HG02840 (cell line): Measurements from ENCODE around the gene MTG1.

Experiments
- ATAC-seq: cut with Tn5 transposase; IDR thresholded peaks from one replicate; pipeline ENCODE4 v1.9.1; 2021; ENCODE audit warnings: mild to moderate bottlenecking, moderate library complexity, moderate number of reproducible peaks; ENCODE audit not compliant: unreplicated experiment, low FRiP score

The MTG1 gene

GRCh38 chr10:133394064-133394663 is at the start of gene MTG1:
MTG1 (plus strand) TSS chr10:133394157; CDS start chr10:133394221, 64 bp downstream.
- peak; percentile 65 for ATAC-seq

GRCh38 chr10:133344236-133344635 is 49.7 kb upstream of the MTG1 start:
- no peak for ATAC-seq

- ATAC-seq = no peak
Measured at GRCh38 chr10:133346413-133346812, 47.5 kb upstream of the MTG1 start.

GRCh38 chr10:133347710-133348517 is 46.0 kb upstream of the MTG1 start:
- ATAC-seq = no peak

DNA sequence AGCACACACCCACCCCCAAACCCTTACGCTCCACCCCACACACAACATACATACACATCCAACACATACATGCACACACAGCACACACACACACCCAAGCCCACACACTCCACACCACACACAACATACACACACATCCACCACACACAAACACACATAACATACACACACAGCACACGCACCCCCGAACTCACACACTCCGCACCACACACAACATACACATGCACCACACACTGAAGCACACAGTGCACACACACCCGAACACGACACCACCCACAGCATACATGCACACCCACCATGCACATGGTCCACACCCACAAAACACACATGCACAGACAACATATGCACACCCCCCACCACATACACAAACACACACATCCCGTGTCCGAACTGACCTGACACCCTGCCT is 44.8 kb upstream of the MTG1 start:
- no peak for ATAC-seq

DNA sequence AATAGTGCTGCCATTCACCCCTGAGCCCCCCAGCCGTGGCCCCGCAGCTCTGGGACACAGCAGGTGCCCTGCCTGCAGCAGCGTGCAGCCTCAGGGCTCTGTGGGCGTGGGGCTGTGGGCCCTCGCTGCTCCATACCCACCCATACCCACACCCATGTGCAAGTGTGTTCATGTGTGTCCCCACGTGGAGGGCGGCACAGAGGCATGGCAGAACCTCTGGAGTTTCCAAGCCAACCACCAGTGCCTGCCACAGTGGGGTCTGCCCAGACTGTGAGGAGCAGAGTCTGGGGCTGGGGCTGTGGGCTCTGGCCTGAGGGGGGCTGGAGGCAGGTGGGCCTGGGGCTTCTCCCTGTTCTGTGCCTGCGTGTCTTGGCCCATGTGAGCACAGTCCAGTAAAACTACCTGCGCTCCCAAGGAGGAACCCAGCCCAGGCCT is 44.4 kb upstream of the MTG1 start:
- no peak for ATAC-seq

GRCh38 chr10:133350283-133350949 is 43.5 kb upstream of the MTG1 start:
- no peak for ATAC-seq

DNA sequence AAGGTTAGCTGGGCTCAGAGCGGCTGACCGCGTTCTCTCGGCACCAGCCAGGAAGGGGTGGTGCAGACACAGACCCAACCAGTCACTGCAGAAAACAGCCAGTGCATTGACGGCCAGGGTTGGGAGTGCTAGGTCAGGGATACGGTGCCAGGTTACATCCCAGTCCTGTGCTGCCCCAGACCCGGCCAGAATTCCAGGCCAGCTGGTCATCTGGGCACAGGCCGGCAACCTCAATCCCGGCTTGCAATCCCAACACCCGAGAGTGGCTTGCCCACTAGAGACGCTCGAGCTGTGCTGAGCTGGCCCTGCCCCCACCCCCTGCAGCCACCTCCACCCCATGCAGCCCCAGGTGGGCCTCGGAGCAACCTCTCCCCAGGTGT is 43.0 kb upstream of the MTG1 start:
- ATAC-seq = no peak

GRCh38 chr10:133351408-133352318 is 42.3 kb upstream of the MTG1 start:
- no peak for ATAC-seq

GRCh38 chr10:133353202-133353959 is 40.6 kb upstream of the MTG1 start:
- no peak for ATAC-seq

GRCh38 chr10:133353988-133354605 is 39.9 kb upstream of the MTG1 start:
- no peak for ATAC-seq

GRCh38 chr10:133354672-133355240 is 39.2 kb upstream of the MTG1 start:
- no peak for ATAC-seq

GRCh38 chr10:133355266-133355665 is 38.7 kb upstream of the MTG1 start:
- no peak for ATAC-seq

- ATAC-seq = no peak
Measured at GRCh38 chr10:133355991-133356390, 38.0 kb upstream of the MTG1 start.

DNA sequence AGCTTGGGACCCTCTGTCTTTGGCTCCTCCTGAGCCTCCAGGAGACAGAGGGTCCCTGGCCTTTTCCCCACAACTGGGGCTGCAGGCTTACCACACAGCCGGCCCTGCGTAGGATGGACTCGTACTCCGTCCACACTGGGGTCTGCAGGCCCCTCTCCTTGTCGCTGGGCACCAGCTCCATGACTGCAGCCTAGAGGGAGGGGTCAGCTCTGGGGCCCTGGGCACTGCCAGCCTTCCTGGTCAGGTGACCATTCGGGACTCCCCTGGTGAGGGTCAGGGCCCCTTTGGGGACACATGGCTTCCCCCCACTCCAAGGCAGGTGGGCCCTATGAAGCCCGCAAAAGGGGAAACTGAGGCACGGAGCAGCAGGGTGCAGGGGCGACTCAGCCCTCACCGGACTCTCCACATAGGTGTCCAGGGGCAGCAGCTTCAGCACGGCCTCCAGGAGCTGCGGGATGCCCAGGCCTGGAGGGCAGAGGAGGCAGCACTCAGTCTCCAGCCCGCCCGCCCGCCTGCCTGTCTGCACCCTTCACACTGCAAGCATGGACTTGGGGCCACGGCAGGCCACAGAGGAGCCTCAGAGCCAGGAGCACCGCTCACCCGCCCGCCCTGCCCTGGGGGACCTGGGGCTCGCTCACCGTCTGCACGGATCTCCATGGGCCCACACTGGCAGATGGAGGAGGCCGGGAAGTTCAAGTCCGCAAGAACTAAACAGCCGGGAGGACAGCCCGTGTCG is 37.2 kb upstream of the MTG1 start:
- no peak for ATAC-seq

DNA sequence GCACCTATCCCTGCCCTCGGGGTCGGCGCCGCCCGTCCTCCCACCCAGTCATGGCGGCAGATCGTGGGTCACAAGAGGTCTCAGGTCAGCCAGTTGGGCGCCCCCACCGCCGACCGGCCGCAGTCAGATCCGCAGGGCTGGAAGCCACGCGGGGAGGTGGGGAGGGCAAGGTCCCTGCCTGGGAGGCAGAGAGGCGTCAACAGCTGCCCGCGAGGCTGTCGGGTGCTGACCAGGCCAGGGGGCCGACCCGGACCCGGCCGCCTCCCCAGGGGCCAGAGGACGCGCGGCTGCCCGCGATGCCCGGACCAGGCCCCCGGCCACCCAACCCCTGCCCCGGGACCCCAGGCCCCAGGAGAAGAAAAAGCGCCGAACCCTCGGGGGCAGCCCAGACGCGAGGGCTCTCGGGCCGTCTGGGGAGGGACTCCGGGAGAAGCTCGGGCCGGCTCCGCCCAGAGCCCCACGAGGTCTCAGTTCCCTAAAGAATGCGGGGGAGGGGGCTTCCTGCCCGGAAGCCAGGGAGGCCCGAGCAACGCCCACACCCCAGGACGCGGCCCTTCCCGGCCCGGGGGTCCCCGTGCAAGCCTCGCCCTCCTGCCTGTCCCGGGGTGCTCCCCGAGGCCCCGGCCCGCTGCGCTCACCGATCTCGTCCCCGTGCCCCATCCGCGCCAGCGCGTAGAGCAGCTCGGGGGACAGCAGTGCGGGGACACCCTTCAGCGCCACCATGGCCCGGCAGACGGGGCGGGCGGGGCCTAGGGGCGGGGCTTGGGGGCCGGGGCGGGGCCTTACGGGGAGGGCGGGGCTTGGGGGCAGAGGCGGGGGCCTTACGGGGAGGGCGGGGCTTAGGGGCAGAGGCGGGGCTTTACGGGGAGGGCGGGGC is 36.4 kb upstream of the MTG1 start, which contains the start of gene FUOM:
Gene FUOM, minus strand, starts transcription at position 735 of the 877 bp plus-strand sequence. Its CDS starts 12 bp downstream, at position 723.
- peak; percentile 46 for ATAC-seq
